Measurements from ENCODE around the gene C20orf202.

Gene C20orf202

DNA sequence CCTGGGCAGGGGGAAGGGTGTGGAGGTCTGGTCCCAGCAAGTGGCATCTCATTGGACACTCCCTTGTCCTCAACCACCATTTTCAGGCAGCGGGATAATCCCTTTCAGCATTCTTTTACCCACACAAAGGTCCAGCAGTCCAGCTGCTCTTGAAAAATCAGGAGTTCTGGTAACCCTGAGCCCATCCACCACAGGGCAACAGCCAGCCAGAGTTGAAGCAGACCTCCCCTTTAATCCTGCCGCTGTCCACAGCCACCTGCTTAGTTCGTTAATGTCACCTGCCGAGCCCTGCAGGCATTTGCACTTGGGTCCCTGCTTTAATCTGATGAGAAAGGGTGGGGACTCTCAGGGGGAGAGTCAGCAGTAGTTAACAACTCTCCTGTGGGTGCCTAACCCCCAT, 29.6 kb upstream of the C20orf202 start:
- CTCF ChIA-PET, result no interaction called here
- no peak overlapping the region for H3K4me3 Mint-ChIP-seq
- H3K4me1 Mint-ChIP-seq, result no peaks in the 10 kb centered on the region
- DNase-seq, result no peak
- peaks cover 17% of the 10 kb centered on the region for H3K36me3 Mint-ChIP-seq
- H3K27ac Mint-ChIP-seq, result no peak overlapping the region
- H3K27me3 Mint-ChIP-seq, result no peaks in the 10 kb centered on the region
- H3K9me3 Mint-ChIP-seq, result no peaks in the 10 kb centered on the region

DNA sequence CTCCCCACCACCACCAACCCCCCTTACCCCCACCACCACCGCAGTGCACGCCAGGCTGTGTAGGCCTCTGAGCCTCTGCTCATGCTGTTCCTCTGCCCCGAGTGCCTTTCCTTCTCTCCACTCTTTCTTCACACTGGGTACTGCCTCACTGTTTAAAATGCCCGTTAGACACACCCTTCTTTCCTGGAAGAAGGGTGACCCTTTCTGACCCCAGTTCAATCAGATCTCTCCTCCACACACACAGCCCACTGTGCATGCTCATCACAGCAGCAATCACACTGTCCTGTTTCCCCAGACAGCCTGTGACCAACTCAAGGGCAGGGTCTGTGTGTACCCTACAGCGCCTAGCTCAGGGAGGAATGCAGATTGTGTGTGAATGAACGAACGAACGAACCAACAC, 28.5 kb upstream of the C20orf202 start:
- peak overlapping the region; percentile 62 for H3K27ac Mint-ChIP-seq
- H3K4me3 Mint-ChIP-seq, result no peak overlapping the region
- H3K36me3 Mint-ChIP-seq, result peaks cover 11% of the 10 kb centered on the region
- no peak for DNase-seq
- no peaks in the 10 kb centered on the region for H3K4me1 Mint-ChIP-seq
- CTCF ChIA-PET, result no interaction called here
- H3K9me3 Mint-ChIP-seq, result no peaks in the 10 kb centered on the region
- no peaks in the 10 kb centered on the region for H3K27me3 Mint-ChIP-seq

DNA sequence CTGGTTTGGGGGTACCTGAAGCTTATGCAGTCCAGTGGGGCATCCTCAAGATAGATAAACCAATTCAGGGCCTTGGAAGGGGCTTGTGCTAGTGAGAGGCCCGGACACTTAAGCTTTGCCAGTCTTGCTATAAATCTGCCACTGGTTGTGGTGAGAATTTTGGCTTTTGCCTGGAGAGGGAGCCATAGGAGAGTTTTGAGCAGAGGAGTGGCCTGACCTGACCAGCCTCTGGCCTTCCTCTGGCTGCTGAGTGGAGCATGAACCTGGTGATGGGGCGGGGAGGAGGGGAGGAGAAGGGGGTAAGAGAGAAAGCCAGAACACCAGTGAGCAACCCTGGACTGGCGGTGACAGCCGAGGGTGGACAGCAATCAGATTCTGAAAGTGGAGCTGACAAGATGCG, 25.6 kb upstream of the C20orf202 start:
- Mint-ChIP-seq H3K36me3 (peaks cover 5% of the 10 kb centered on the region), H3K4me1 (no peaks in the 10 kb centered on the region), H3K27ac (no peak overlapping the region), H3K9me3 (no peaks in the 10 kb centered on the region), H3K4me3 (no peak overlapping the region), H3K27me3 (peaks cover 7% of the 10 kb centered on the region)
- DNase-seq, result no peak
- CTCF ChIA-PET, result interaction anchor here (0.9 to 1.3 kb wide), 5 partner anchors 10 to 69 kb away, joined by 3 to 5 read pairs (median 3); no protein-coding TSS in a partner anchor

DNA sequence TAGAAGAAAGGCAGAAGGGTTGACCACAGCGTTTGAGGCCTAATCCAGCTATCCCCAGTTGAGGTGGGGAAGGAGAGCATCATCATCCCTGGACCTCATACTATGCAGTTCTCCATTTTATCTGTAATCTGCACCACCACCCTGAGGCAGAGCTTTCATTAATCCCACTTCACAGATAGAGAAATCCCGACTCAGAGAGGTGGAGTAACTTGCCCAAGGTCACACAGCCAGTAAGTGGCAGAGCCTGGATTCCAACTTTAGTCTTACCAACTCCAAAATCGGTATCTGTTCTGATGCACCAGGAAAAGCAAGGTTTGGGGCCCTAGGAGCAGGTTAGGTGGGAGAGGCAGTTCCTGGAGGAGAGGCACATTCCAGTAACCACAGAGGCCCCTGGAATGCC, 25.2 kb upstream of the C20orf202 start:
- Mint-ChIP-seq H3K9me3 (no peaks in the 10 kb centered on the region), H3K36me3 (peaks cover 5% of the 10 kb centered on the region), H3K4me1 (no peaks in the 10 kb centered on the region), H3K4me3 (no peak overlapping the region), H3K27me3 (peaks cover 11% of the 10 kb centered on the region), H3K27ac (no peak overlapping the region)
- CTCF ChIA-PET, result interaction anchor here (0.9 to 1.3 kb wide), 4 partner anchors 9 to 70 kb away, joined by 3 to 5 read pairs (median 3); no protein-coding TSS in a partner anchor
- no peak for DNase-seq

DNA sequence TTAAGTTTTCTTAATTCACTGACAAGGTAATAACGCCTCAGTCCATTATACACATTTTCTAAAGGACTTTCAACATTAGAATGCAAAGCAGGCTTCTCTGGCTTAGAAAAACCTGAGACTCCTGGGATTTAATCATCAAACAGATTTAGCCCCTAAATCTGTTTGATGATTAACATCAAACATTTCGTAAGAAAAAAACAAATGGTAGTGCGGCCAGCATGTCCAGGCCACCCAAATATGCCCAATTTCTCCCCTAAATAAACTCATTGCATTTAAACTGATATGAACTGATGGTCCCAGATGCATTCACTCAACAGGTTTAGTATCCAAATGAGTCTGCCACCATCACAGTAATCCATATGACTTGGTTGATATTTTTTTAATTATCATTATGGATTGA, 24.6 kb upstream of the C20orf202 start:
- Mint-ChIP-seq H3K4me3 (no peak overlapping the region), H3K27ac (no peak overlapping the region), H3K27me3 (peaks cover 16% of the 10 kb centered on the region), H3K36me3 (peaks cover 3% of the 10 kb centered on the region), H3K9me3 (no peaks in the 10 kb centered on the region), H3K4me1 (no peaks in the 10 kb centered on the region)
- DNase-seq, result no peak
- CTCF ChIA-PET, result interaction anchor here (0.9 to 1.3 kb wide), 2 partner anchors 9 to 70 kb away, joined by 3 read pairs; no protein-coding TSS in a partner anchor

DNA sequence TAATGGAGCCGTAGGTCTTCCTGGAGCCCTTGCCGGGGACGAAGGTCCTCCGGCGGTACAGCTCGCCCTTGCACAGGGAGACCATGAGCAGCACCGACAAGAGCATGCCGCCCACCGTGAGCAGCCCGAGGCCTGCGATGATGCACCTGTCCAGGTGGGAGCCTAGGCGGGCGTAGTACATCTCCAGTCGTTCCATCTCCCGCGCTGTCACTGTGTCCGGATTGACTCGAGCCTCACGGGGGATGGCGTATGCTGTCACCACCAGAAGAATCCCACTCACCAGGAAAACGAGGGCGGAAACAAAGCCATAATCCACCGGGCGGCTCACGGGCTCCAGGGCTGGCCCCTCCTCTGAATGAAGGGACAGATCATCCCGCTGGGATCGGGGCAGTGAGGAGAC, 22.3 kb upstream of the C20orf202 start:
- no peaks in the 10 kb centered on the region for H3K9me3 Mint-ChIP-seq
- no peaks in the 10 kb centered on the region for H3K36me3 Mint-ChIP-seq
- no peak overlapping the region for H3K4me3 Mint-ChIP-seq
- H3K4me1 Mint-ChIP-seq, result peaks cover 8% of the 10 kb centered on the region
- no peak for DNase-seq
- CTCF ChIA-PET, result interaction anchor here (0.7 to 1.4 kb wide), 3 partner anchors 9 to 225 kb away, joined by 3 to 5 read pairs (median 3); no protein-coding TSS in a partner anchor
- H3K27ac Mint-ChIP-seq, result no peak overlapping the region
- H3K27me3 Mint-ChIP-seq, result peaks cover 29% of the 10 kb centered on the region

DNA sequence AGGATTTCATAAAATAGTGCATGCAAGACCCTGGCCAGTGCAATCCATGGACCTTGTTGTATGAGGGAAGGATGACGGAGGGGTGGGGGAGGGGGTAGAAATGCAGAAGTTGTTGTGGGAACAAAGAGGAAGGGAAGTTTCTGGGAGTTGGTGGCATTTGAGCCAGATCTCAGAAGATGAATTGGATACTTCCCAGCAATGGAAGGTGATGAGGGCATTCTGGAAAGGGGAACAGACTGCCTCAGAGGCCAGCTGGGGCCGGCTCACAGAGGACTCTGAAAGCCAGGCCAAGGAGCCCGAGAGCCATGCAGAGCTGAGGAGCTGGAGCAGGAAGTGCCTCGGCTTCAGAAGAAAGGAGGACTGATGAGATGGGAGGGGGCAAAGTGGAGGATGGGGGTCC, 21.1 kb upstream of the C20orf202 start:
- H3K9me3 Mint-ChIP-seq, result no peaks in the 10 kb centered on the region
- DNase-seq, result no peak
- peaks cover 11% of the 10 kb centered on the region for H3K4me1 Mint-ChIP-seq
- CTCF ChIA-PET, result no interaction called here
- H3K27ac Mint-ChIP-seq, result no peak overlapping the region
- peaks cover 29% of the 10 kb centered on the region for H3K27me3 Mint-ChIP-seq
- H3K4me3 Mint-ChIP-seq, result no peak overlapping the region
- no peaks in the 10 kb centered on the region for H3K36me3 Mint-ChIP-seq

DNA sequence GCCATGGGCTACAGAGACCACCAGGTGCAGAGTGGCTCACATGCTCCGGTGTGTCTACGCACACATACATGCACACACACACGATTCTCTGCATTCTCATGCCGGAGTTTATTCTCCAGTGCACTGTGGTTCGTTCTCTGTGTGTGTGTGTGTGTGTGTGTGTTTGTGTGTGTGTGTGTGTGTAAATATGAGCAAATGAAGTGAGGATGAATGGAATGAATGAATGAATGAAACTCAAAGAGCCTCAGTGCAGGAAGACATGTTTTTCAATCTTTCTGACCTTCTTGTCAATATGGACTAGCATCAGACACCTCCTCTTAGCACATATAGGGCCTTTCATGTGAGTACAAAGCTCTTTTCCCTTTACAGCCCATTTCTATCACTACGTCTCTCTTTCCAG, 20.1 kb upstream of the C20orf202 start:
- Mint-ChIP-seq H3K4me3 (no peak overlapping the region), H3K27ac (peak overlapping the region; percentile 60), H3K36me3 (no peaks in the 10 kb centered on the region), H3K27me3 (peaks cover 29% of the 10 kb centered on the region), H3K9me3 (no peaks in the 10 kb centered on the region), H3K4me1 (peaks cover 11% of the 10 kb centered on the region)
- CTCF ChIA-PET, result interaction anchor here (1.1 kb wide), 1 partner anchor 226 kb away, joined by 4 read pairs; no protein-coding TSS in a partner anchor
- DNase-seq, result no peak

DNA sequence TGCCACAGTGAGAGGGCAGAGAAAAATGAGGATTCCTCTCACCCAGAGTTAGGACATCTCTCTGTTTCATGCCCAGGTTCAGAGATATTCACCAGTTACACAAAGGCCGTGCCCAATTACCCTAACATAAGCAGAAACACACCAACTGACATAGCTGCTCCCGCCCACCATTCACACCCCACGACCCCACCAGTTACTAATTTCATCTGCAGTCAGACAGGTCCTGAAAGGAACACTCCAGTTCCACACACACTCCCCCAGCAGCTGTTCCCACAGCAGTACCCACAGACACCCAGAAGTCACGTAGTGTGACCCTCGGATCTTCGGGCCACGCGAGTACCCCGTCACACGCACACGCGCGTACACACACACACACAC, 19.0 kb upstream of the C20orf202 start:
- CTCF ChIA-PET, result interaction anchor here (0.7 to 1.2 kb wide), 3 partner anchors 8 to 129 kb away, joined by 3 to 4 read pairs (median 4); no protein-coding TSS in a partner anchor

DNA sequence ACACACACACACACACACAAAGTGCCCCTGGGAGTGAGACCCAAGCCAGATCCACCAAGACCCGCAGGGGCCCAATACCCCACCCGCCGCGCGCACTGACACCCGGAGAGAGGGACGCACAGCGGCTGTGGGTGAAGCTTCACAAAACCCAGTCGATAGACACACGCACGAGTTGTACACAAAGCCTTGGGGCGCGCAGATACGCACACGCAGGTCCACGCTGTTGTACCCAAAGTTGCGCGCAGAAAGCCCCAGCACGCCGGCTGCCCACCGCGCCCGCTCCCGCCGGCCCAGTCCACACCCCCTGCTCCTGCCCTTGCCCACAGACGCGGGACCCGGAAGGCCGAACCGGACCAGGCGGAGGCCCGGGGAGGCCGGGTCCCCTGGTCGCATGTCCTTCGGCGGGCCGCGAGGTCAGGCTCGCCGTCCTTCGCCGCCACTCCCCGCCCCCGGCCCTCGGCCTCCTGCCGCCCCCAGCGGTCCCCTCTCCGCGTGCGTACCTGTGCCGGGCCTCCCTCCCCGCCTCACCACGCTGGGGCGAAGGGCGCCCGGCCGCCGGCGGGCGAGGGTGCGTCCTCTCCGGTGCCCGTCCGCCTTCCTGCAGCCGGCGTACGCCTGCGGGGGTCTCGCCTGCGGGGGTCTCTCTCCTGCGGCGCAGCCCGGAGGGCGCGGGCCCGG, 18.5 kb upstream of the C20orf202 start, which contains the start of gene TMEM74B:
Gene TMEM74B, minus strand, starts transcription at position 344 of the 678 bp plus-strand sequence. CDS start 1,180 bp downstream, outside the sequence.
- Mint-ChIP-seq H3K4me3 (peak within 1 kb of the TSS; percentile 71), H3K27me3 (peaks cover 38% of the 10 kb centered on the region), H3K36me3 (no peaks in the 10 kb centered on the region), H3K27ac (no peak within 1 kb of the TSS), H3K9me3 (no peaks in the 10 kb centered on the region), H3K4me1 (peaks cover 11% of the 10 kb centered on the region)
- CTCF ChIA-PET, result interaction anchor here (0.7 to 1.2 kb wide), 4 partner anchors 9 to 128 kb away, joined by 3 to 4 read pairs (median 4); no protein-coding TSS in a partner anchor
- DNase-seq, result no peak

More for the DNA sequence above, 19.0 kb upstream of the C20orf202 start:
- Mint-ChIP-seq H3K27me3 (peaks cover 33% of the 10 kb centered on the region), H3K4me3 (peak overlapping the region; percentile 71), H3K9me3 (no peaks in the 10 kb centered on the region), H3K4me1 (peaks cover 11% of the 10 kb centered on the region), H3K36me3 (no peaks in the 10 kb centered on the region), H3K27ac (no peak overlapping the region)
- DNase-seq, result no peak

DNA sequence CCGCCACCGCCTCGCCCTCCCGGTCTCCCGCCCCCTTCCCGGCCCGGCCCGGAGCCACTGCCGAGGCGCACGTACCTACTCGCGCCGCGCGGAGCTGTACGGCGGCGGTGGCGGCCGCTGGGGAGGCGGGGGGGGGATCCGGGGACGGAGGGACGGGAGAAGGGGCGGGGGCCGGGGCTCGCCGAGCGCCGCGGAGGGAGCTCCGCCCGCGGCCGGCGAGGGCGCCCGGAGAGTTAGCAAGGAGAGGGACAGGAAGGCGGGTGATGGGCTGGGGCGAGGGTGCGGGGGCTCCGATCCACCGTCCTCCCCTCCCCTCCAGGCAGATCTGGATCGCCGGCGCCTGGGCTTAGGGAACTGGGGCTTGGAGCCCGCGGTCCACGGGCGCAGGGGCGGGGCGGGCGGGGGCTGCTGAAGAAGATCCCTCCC, 17.9 kb upstream of the C20orf202 start:
- H3K27me3 Mint-ChIP-seq, result peaks cover 44% of the 10 kb centered on the region
- peak overlapping the region; percentile 33 for H3K4me3 Mint-ChIP-seq

DNA sequence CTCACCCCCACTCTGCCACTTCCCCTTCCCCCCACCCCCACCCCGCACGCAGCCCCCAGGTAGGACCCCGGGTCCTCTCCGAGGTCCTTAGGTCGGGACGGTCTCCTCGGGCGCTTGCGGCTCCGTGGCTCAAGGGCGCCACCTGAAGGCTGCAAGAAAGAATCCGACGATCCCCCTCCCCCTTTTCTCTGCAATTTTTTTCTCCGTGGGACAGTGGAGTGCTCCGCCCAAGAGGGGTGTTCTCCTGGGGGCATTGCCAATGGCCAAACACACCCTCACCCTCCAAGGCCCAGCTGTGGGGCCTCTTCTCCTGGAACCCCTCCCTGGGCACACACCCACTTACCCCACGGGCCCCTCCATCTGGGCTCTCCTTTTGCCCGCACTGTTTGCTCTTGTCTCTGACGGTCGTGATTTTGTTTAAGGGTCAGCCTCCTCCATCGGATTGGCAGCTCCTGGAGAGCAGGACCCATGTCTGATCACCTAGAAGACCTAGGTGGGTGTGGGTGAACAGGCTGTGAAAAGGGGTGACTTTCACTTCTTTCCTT, 17.4 kb upstream of the C20orf202 start:
- peaks cover 11% of the 10 kb centered on the region for H3K4me1 Mint-ChIP-seq
- no peak overlapping the region for H3K27ac Mint-ChIP-seq
- H3K4me3 Mint-ChIP-seq, result peak overlapping the region; percentile 58
- H3K9me3 Mint-ChIP-seq, result no peaks in the 10 kb centered on the region
- DNase-seq, result peak; percentile 70
- CTCF ChIA-PET, result interaction anchor here (1.2 to 3.3 kb wide), 3 partner anchors 14 to 78 kb away, joined by 4 to 14 read pairs (median 11); no protein-coding TSS in a partner anchor
- H3K36me3 Mint-ChIP-seq, result no peaks in the 10 kb centered on the region
- peaks cover 48% of the 10 kb centered on the region for H3K27me3 Mint-ChIP-seq

More for the DNA sequence above, 17.9 kb upstream of the C20orf202 start:
- CTCF ChIA-PET, result interaction anchor here (0.7 to 3.3 kb wide), 3 partner anchors 9 to 77 kb away, joined by 4 to 14 read pairs (median 4); no protein-coding TSS in a partner anchor
- DNase-seq, result no peak
- Mint-ChIP-seq H3K36me3 (no peaks in the 10 kb centered on the region), H3K9me3 (no peaks in the 10 kb centered on the region), H3K4me1 (peaks cover 11% of the 10 kb centered on the region), H3K27ac (no peak overlapping the region)

DNA sequence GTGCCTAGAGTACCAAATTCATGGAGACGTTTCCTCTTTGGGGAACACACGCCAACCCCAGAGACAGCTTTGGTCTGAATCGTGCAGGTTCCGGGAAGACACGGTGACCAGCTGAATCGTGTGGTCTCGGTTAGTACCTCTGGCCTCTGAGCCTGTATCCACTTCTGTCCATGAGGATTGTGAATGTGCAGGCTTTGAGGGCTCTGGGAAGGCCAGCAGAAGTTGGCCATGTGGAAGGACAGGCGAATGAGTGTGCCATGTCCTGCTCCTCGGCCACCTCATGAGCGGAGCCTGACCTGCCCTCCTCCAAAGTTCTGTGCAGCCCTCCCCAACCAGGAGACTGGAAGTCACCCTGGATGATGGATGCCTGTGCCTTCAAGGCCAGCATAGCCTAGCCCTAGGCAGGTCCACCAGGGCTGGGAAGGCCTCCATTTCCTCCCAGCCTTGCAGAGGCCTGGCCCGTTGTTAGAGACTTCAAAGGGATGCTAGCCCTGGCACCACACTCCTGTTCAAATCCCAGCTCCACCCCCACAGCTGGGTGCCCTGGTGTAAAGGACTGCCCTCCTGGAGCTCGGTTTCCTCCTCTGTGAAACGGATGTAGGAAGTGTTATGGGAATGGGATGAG, 16.8 kb upstream of the C20orf202 start:
- Mint-ChIP-seq H3K27ac (no peak overlapping the region), H3K36me3 (no peaks in the 10 kb centered on the region), H3K4me1 (peaks cover 11% of the 10 kb centered on the region), H3K27me3 (peaks cover 49% of the 10 kb centered on the region), H3K9me3 (no peaks in the 10 kb centered on the region), H3K4me3 (no peak overlapping the region)
- CTCF ChIA-PET, result interaction anchor here (1.0 to 3.3 kb wide), 4 partner anchors 11 to 78 kb away, joined by 3 to 14 read pairs (median 8); no protein-coding TSS in a partner anchor
- DNase-seq, result no peak

DNA sequence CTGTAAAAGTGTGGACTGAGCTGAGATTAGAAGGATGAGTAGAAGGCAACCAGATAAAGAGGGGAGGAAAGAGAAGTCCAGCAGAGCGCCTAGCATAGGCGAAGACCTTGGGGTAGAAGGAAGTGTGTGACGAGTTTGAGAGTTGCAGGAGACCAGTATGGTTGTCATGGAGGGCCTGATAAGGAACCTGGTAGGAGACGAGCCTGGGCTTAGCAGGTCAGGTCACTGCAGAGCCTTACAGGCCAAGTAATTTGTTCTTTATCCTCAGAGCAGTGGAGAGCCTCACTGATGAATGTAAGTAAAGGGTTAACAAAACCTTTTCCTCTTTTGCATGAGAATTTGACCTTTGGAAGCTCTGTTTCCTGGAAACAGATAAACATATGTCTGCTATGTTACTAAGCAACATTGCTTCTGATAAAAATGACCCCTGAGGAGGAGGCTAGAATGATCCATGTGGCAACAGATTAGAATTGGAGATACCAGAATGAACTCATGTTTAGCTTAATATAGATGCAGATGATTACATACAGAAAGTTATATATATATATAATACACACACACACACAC, 15.6 kb upstream of the C20orf202 start:
- no peak for DNase-seq
- CTCF ChIA-PET, result interaction anchor here (0.7 to 3.3 kb wide), 5 partner anchors 10 to 80 kb away, joined by 3 to 14 read pairs (median 3); no protein-coding TSS in a partner anchor
- Mint-ChIP-seq H3K27ac (no peak overlapping the region), H3K4me3 (no peak overlapping the region), H3K36me3 (no peaks in the 10 kb centered on the region), H3K4me1 (peaks cover 11% of the 10 kb centered on the region), H3K27me3 (peaks cover 42% of the 10 kb centered on the region), H3K9me3 (no peaks in the 10 kb centered on the region)
